Measurements from ENCODE around the gene BLVRA.
A peak's percentile ranks its signal among the peaks of the same experiment; 100 is the strongest.

BLVRA gene

DNA sequence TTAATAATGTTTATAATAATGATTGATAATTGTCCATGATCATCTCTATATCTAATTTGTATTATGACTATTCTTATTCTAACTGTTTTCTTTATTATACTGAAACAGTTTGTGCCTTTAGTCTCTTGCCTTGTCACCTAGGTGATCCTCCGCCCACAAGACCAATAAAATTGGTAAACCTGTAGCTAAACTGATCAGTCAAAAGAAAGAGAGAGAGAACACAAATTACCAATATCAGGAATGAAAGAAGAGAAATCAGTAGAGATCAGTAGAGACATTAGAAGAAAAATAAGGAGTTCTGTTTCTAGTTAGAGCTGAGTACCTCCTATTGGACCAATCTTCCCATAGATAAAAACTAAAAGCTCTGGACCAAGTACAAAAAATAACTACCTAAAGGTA is 23.1 kb upstream of the BLVRA start:
- H3K27me3 ChIP-seq (ENCODE audit: low read depth, low read length) = no peaks in the 10 kb centered on the region
- no peaks in the 10 kb centered on the region for H3K9me3 ChIP-seq (ENCODE audit: insufficient read depth, low read length)
- H3K4me1 ChIP-seq (ENCODE audit: low read length) = peaks cover 40% of the 10 kb centered on the region
- H3K27ac ChIP-seq (ENCODE audit: low read length) = peak overlapping the region; percentile 59
- no peak overlapping the region for H3K9ac ChIP-seq (ENCODE audit: low read length)
- no peaks in the 10 kb centered on the region for H3K36me3 ChIP-seq (replicated peaks; ENCODE audit: low read depth, low read length)
- H3K79me2 ChIP-seq (ENCODE audit: low read length) = no peaks in the 10 kb centered on the region
- H4K20me1 ChIP-seq (ENCODE audit: insufficient read depth, low read length) = no peaks in the 10 kb centered on the region
- no peak overlapping the region for H3K4me3 ChIP-seq (ENCODE audit: low read length)
- 0 out of 2 replicates have a peak overlapping the region, but pooled peaks have one; percentile 38 for H2AFZ ChIP-seq (ENCODE audit: low read depth, low read length)
- no peak for TF ChIP-seq EZH2phosphoT487 (IDR thresholded peaks at IDR 0.05; ENCODE audit: low read depth)
- TF ChIP-seq, protein P1, sequence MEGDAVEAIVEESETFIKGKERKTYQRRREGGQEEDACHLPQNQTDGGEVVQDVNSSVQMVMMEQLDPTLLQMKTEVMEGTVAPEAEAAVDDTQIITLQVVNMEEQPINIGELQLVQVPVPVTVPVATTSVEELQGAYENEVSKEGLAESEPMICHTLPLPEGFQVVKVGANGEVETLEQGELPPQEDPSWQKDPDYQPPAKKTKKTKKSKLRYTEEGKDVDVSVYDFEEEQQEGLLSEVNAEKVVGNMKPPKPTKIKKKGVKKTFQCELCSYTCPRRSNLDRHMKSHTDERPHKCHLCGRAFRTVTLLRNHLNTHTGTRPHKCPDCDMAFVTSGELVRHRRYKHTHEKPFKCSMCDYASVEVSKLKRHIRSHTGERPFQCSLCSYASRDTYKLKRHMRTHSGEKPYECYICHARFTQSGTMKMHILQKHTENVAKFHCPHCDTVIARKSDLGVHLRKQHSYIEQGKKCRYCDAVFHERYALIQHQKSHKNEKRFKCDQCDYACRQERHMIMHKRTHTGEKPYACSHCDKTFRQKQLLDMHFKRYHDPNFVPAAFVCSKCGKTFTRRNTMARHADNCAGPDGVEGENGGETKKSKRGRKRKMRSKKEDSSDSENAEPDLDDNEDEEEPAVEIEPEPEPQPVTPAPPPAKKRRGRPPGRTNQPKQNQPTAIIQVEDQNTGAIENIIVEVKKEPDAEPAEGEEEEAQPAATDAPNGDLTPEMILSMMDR (IDR thresholded peaks at IDR 0.05; ENCODE audit: low read depth, low read length) = no peak
- H3K4me2 ChIP-seq (ENCODE audit: low read length) = peak overlapping the region; percentile 42

DNA sequence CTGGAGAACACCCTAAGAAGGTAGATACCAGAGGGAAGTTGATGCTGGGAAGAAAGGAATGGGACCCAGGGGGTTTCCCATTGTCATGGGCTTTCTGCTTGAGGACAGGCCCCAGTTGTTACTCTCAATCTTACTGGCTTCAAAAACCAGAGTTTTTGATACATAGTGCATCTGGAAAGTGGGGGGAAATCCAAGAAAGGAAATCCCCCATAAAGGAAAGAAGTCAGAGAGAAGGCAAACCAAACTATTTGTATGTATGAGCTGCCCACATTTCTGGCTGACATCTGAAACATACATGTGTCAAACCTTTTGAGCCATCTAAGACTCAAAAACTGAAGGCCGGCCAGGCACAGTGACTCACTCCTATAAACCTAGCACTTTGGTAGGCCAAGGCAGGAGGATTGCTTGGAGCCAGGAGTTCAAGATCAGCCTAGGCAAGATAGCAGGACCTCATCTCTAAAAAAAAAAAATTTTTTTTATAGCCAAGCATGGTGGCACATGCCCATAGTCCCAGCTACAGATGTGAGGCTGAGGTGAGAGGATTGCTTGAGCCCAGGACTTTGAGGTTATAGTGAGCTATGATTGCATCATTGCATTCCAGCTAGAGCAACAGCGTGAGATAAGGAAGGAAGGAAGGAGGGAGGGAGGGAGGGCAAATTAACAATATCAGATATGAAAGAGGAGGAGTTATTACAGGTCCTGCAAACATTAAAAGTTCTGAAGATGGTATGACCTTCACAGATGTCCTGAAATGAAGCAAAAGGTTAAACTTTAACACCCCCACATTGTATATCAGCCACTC is 22.5 kb upstream of the BLVRA start:
- H3K36me3 ChIP-seq (replicated peaks; ENCODE audit: low read depth, low read length) = no peaks in the 10 kb centered on the region
- H3K79me2 ChIP-seq (ENCODE audit: low read length) = no peaks in the 10 kb centered on the region
- no peak overlapping the region; the same call in 1 of the 2 replicates for H3K9ac ChIP-seq (ENCODE audit: low read length)
- H2AFZ ChIP-seq (ENCODE audit: low read depth, low read length) = 0 out of 2 replicates have a peak overlapping the region, but pooled peaks have one; percentile 38
- no peaks in the 10 kb centered on the region for H4K20me1 ChIP-seq (ENCODE audit: insufficient read depth, low read length)
- TF ChIP-seq, protein P1 (IDR thresholded peaks at IDR 0.05; ENCODE audit: low read depth, low read length) = no peak
- TF ChIP-seq EZH2phosphoT487 (IDR thresholded peaks at IDR 0.05; ENCODE audit: low read depth) = no peak
- H3K4me3 ChIP-seq (ENCODE audit: low read length) = no peak overlapping the region
- no peaks in the 10 kb centered on the region for H3K27me3 ChIP-seq (ENCODE audit: low read depth, low read length)
- H3K4me2 ChIP-seq (ENCODE audit: low read length) = peak overlapping the region; percentile 42
- H3K27ac ChIP-seq (ENCODE audit: low read length) = peak overlapping the region; percentile 59
- H3K4me1 ChIP-seq (ENCODE audit: low read length) = peaks cover 40% of the 10 kb centered on the region
- no peaks in the 10 kb centered on the region for H3K9me3 ChIP-seq (ENCODE audit: insufficient read depth, low read length)

DNA sequence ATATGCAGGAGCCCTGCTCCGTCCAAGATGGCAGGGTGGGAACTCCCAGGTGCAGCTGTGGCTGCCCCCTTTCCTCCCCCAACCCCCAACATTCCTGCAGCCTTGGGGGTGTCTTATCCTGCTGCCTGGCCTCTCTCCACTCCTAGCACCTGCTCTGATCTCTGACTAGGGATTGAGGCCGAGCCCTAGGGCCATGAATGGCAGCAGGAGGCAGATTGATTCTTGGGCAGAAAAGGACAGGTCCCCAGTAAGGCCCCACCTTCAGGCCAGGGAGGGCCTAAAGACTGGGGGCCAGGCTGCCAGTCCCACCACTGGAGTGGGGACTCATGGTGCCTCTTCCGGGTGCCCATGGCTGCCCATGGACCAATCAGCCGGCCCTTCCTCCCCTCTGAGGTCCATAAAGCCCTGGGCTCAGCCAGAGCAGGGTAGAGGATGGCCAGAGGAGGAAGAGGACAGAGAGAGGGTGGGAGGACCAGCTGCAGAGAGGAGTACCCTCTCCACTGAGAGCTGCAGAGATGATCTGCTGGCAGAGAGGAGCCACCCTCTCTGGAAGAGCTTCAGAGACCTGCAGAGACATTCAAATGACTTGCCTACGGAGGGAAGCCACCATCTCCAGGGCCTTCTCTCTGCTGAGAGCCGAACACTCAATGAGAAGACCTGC is 20.9 kb upstream of the BLVRA start:
- no peak overlapping the region for H3K9ac ChIP-seq (ENCODE audit: low read length)
- H4K20me1 ChIP-seq (ENCODE audit: insufficient read depth, low read length) = no peaks in the 10 kb centered on the region
- no peaks in the 10 kb centered on the region for H3K79me2 ChIP-seq (ENCODE audit: low read length)
- H3K36me3 ChIP-seq (replicated peaks; ENCODE audit: low read depth, low read length) = no peaks in the 10 kb centered on the region
- no peak overlapping the region for H3K4me2 ChIP-seq (ENCODE audit: low read length)
- no peaks in the 10 kb centered on the region for H3K9me3 ChIP-seq (ENCODE audit: insufficient read depth, low read length)
- no peak overlapping the region for H2AFZ ChIP-seq (ENCODE audit: low read depth, low read length)
- H3K4me1 ChIP-seq (ENCODE audit: low read length) = peaks cover 30% of the 10 kb centered on the region
- no peaks in the 10 kb centered on the region for H3K27me3 ChIP-seq (ENCODE audit: low read depth, low read length)
- no peak overlapping the region for H3K27ac ChIP-seq (ENCODE audit: low read length)
- no peak for TF ChIP-seq EZH2phosphoT487 (IDR thresholded peaks at IDR 0.05; ENCODE audit: low read depth)
- TF ChIP-seq, protein P1 (IDR thresholded peaks at IDR 0.05; ENCODE audit: low read depth, low read length) = no peak
- H3K4me3 ChIP-seq (ENCODE audit: low read length) = no peak overlapping the region

DNA sequence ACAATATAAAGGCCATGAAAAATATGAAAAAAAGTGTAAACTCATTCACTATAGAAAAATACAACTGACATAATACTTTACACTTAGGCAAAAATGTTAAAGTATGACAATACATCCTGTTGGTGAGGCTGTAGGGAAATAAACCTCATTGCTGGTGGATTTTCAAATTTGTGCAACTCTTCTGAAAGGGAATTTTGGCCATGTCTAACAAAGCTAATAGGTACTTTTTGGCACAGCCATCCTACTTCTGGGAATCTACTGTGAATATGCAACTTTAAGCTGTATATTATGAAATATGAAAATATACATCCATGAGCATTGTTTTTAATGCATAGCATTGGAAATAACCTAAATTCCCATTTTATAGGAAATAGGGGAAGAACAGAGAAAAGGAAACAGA is 15.8 kb upstream of the BLVRA start:
- TF ChIP-seq, protein P1 (IDR thresholded peaks at IDR 0.05; ENCODE audit: low read depth, low read length) = no peak
- TF ChIP-seq EZH2phosphoT487 (IDR thresholded peaks at IDR 0.05; ENCODE audit: low read depth) = no peak
- no peak overlapping the region for H3K4me3 ChIP-seq (ENCODE audit: low read length)
- no peak overlapping the region for H3K4me2 ChIP-seq (ENCODE audit: low read length)
- no peaks in the 10 kb centered on the region for H3K9me3 ChIP-seq (ENCODE audit: insufficient read depth, low read length)
- peaks cover 6% of the 10 kb centered on the region; the same call in 1 of the 2 replicates for H3K4me1 ChIP-seq (ENCODE audit: low read length)
- H3K27me3 ChIP-seq (ENCODE audit: low read depth, low read length) = peaks cover 3% of the 10 kb centered on the region; the same call in 1 of the 2 replicates
- H3K9ac ChIP-seq (ENCODE audit: low read length) = no peak overlapping the region
- H2AFZ ChIP-seq (ENCODE audit: low read depth, low read length) = no peak overlapping the region
- no peak overlapping the region for H3K27ac ChIP-seq (ENCODE audit: low read length)
- no peaks in the 10 kb centered on the region for H3K36me3 ChIP-seq (replicated peaks; ENCODE audit: low read depth, low read length)
- H4K20me1 ChIP-seq (ENCODE audit: insufficient read depth, low read length) = no peaks in the 10 kb centered on the region
- no peaks in the 10 kb centered on the region for H3K79me2 ChIP-seq (ENCODE audit: low read length)

All from OCI-LY3 (cell line).